Upper lobe of left lung (tissue), 6 donors: Measurements from ENCODE around the gene MARCHF3. TPM values are rescaled to one million over a fixed set of nuclear protein-coding genes. Genes with fewer than 3 reads are reported as not detected.

Experiments
- ATAC-seq, 2 donors: fragments of 200-7000 bp; cut with Tn5 transposase; one replicate each; pipeline ENCODE4 v1.9.1; 2022; ENCODE audit warnings: mild to moderate bottlenecking in 2 of 2, moderate library complexity in 2 of 2; ENCODE audit not compliant: low FRiP score in 2 of 2
- DNase-seq, 2 donors: peaks; one replicate each; pipeline ENCODE4 v3.0.0-alpha.2; 2019 to 2020
- H3K27ac ChIP-seq, 4 donors: fragments of 200-600 bp; sonication (generic); one replicate each; pipeline ENCODE4 v1.5.1; 2016 to 2019
- H3K27me3 ChIP-seq, 4 donors: fragments of 200-600 bp; sonication (generic); one replicate each; pipeline ENCODE4 v1.5.1; 2017 to 2019
- H3K36me3 ChIP-seq, 4 donors: fragments of 200-600 bp; sonication (generic); one replicate each; pipeline ENCODE4 v1.5.1; 2016 to 2019
- H3K4me1 ChIP-seq, 4 donors: fragments of 200-600 bp; sonication (generic); one replicate each; pipeline ENCODE4 v1.5.1; 2018 to 2019
- H3K4me3 ChIP-seq, 4 donors: fragments of 200-600 bp; sonication (generic); one replicate each; pipeline ENCODE4 v1.5.1; 2017 to 2019; ENCODE audit warnings: mild to moderate bottlenecking in 2 of 4, moderate library complexity in 1 of 4
- H3K9me3 ChIP-seq, 4 donors: fragments of 200-600 bp; sonication (generic); one replicate each; pipeline ENCODE4 v1.5.1; 2018 to 2019
- EP300 ChIP-seq, 4 donors: sonication (generic); formaldehyde crosslinking; IDR thresholded peaks; one replicate each; pipeline ENCODE4 v1.5.1; 2017; ENCODE audit warnings: antibody characterized with exemption in 4 of 4, control low read depth in 2 of 4
- POLR2A ChIP-seq, 4 donors: fragments of 450-650 bp; IDR thresholded peaks; one replicate each; pipeline ENCODE4 v1.5.1; 2016 to 2017; ENCODE audit warnings: antibody characterized with exemption in 4 of 4, mild to moderate bottlenecking in 2 of 4
- POLR2AphosphoS5 ChIP-seq, 2 donors: sonication (generic); formaldehyde crosslinking; IDR thresholded peaks; one replicate each; pipeline ENCODE4 v1.5.1; 2017; ENCODE audit warnings: antibody characterized with exemption in 2 of 2
- whole genome bisulfite sequencing, 2 donors: methylation state at CpG; one replicate each; pipeline ENCODE4 v1.1.5; 2017 to 2018; 5-methylcytosine and 5-hydroxymethylcytosine counted together
- total RNA-seq, 6 donors: library from RNA; depleted of rRNA in 4 of 6; stranded (reverse); fragments of >200 nt in 4 of 6; gene quantifications; one replicate each; pipeline versions ENCODE4 v1.1.0 to v1.2.1, GENCODE V29; 2016 to 2021
- TF ChIP-seq, protein P1 (sequence below), 6 experiments: fragments of 450-650 bp in 4 of 6; fragments of 200-600 bp in 2 of 6; sonication (generic) in 2 of 6; IDR thresholded peaks; one replicate each; pipeline ENCODE4 v1.5.1; 2016 to 2019; ENCODE audit warnings: antibody characterized with exemption in 6 of 6
- donor health status: DM: no; HTN: no; CAD: no; lungs with moderate emphysema.
- donor health status: DM: no; HTN: yes; CAD: no; lungs with severe emphysema.

The MARCHF3 gene
- total RNA-seq, 6 donors from 2014 or later, result 2.1 to 16.2 (median 6.7) TPM

GRCh38 chr5:126998895-126999570 is 31.3 kb downstream of the MARCHF3 start:
- Histone ChIP-seq H3K36me3 (no peaks in the 10 kb centered on the region), H3K27me3 (no peaks in the 10 kb centered on the region), H3K27ac (no peak overlapping the region), H3K9me3 (no peaks in the 10 kb centered on the region), H3K4me1 (peaks cover 0 to 6% (median 0%) of the 10 kb centered on the region in 4 donors), H3K4me3 (no peak overlapping the region)
- no peak for TF ChIP-seq POLR2AphosphoS5 (IDR thresholded peaks at IDR 0.05)
- TF ChIP-seq, protein P1, sequence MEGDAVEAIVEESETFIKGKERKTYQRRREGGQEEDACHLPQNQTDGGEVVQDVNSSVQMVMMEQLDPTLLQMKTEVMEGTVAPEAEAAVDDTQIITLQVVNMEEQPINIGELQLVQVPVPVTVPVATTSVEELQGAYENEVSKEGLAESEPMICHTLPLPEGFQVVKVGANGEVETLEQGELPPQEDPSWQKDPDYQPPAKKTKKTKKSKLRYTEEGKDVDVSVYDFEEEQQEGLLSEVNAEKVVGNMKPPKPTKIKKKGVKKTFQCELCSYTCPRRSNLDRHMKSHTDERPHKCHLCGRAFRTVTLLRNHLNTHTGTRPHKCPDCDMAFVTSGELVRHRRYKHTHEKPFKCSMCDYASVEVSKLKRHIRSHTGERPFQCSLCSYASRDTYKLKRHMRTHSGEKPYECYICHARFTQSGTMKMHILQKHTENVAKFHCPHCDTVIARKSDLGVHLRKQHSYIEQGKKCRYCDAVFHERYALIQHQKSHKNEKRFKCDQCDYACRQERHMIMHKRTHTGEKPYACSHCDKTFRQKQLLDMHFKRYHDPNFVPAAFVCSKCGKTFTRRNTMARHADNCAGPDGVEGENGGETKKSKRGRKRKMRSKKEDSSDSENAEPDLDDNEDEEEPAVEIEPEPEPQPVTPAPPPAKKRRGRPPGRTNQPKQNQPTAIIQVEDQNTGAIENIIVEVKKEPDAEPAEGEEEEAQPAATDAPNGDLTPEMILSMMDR (IDR thresholded peaks at IDR 0.05), result no peak
- TF ChIP-seq EP300 (IDR thresholded peaks at IDR 0.05), result no peak
- no peak for TF ChIP-seq POLR2A (IDR thresholded peaks at IDR 0.05)
- ATAC-seq, result no peak
- no peak for DNase-seq
- WGBS, 2 donors, result 92 to 95% methylated on average over 3 of the region's 3 CpGs

- H3K36me3 ChIP-seq, result no peaks in the 10 kb centered on the region
- no peak overlapping the region for H3K27ac ChIP-seq
- TF ChIP-seq POLR2A (IDR thresholded peaks at IDR 0.05) (no peak), POLR2AphosphoS5 (IDR thresholded peaks at IDR 0.05) (no peak), EP300 (IDR thresholded peaks at IDR 0.05) (no peak)
- TF ChIP-seq, protein P1 (IDR thresholded peaks at IDR 0.05), result no peak
- DNase-seq, result no peak
- no peak overlapping the region for H3K4me3 ChIP-seq
- no peak for ATAC-seq
- no peaks in the 10 kb centered on the region for H3K9me3 ChIP-seq
- H3K4me1 ChIP-seq, result peaks cover 0 to 6% (median 0%) of the 10 kb centered on the region in 4 donors
- no peaks in the 10 kb centered on the region for H3K27me3 ChIP-seq
- WGBS, 2 donors, result 58 to 64% methylated on average over 2 of the region's 2 CpGs
These were observed 32.1 kb downstream of the MARCHF3 start for GRCh38 chr5:126998201-126998631.

- Histone ChIP-seq H3K27ac (no peak overlapping the region), H3K27me3 (no peaks in the 10 kb centered on the region), H3K4me3 (no peak overlapping the region), H3K9me3 (no peaks in the 10 kb centered on the region), H3K4me1 (peaks cover 0 to 6% (median 0%) of the 10 kb centered on the region in 4 donors), H3K36me3 (no peaks in the 10 kb centered on the region)
- DNase-seq (no peak), ATAC-seq (no peak)
- 42 to 55% methylated on average over 1 of the region's 1 CpG for WGBS, 2 donors
- TF ChIP-seq, protein P1 (IDR thresholded peaks at IDR 0.05), result no peak
- TF ChIP-seq EP300 (IDR thresholded peaks at IDR 0.05), result no peak
- no peak for TF ChIP-seq POLR2AphosphoS5 (IDR thresholded peaks at IDR 0.05)
- no peak for TF ChIP-seq POLR2A (IDR thresholded peaks at IDR 0.05)
These were observed 34.7 kb downstream of the MARCHF3 start for GRCh38 chr5:126995689-126996088.

DNA sequence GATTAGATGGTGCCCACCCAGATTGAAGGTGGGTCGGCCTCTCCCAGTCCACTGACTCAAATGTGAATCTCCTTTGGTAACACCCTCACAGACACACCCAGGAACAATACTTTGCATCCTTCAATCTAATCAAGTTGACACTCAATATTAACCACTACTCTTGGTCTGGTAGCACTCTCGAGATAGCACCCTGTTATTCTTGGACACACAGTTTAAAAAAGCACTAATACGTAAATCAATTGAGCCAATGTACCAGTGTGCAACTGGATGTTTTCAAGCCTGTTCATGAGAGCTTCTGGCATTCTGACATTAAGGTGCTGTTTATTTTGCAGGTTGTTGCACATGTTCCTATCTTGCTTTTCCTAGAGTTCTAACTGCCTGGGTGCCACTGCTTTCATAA is 35.3 kb downstream of the MARCHF3 start:
- Histone ChIP-seq H3K27me3 (no peaks in the 10 kb centered on the region), H3K36me3 (no peaks in the 10 kb centered on the region), H3K4me3 (no peak overlapping the region), H3K9me3 (no peaks in the 10 kb centered on the region), H3K4me1 (peaks cover 0 to 6% (median 0%) of the 10 kb centered on the region in 4 donors), H3K27ac (no peak overlapping the region)
- no peak for DNase-seq
- WGBS, 2 donors, result 75 to 85% methylated on average over 3 of the region's 3 CpGs
- ATAC-seq, result no peak
- TF ChIP-seq, protein P1 (IDR thresholded peaks at IDR 0.05), result no peak
- TF ChIP-seq POLR2AphosphoS5 (IDR thresholded peaks at IDR 0.05) (no peak), POLR2A (IDR thresholded peaks at IDR 0.05) (no peak), EP300 (IDR thresholded peaks at IDR 0.05) (no peak)

DNA sequence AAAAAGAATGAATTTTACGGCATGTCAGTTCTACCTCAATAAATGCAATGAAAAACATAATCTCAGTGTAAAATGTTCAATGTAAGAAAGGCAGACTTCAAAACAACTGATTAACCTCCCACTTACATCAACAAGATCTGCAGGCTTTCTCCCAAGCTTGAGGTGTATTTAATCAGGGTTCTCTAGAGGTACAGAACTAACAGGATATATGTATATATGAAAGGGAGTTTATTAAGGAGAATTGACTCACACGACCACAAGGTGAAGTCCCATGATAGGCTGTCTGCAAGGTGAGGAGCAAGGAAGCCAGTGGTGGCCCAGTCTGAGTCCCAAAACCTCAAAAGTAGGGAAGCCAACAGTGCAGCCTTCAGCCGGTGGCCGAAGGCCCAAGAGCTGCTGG is 35.9 kb downstream of the MARCHF3 start:
- WGBS, 2 donors, result 85 to 91% methylated on average over 4 of the region's 4 CpGs
- Histone ChIP-seq H3K4me1 (peaks cover 0 to 6% (median 0%) of the 10 kb centered on the region in 4 donors), H3K36me3 (no peaks in the 10 kb centered on the region), H3K4me3 (no peak overlapping the region), H3K27me3 (no peaks in the 10 kb centered on the region), H3K27ac (no peak overlapping the region), H3K9me3 (no peaks in the 10 kb centered on the region)
- no peak for TF ChIP-seq POLR2A (IDR thresholded peaks at IDR 0.05)
- no peak for TF ChIP-seq POLR2AphosphoS5 (IDR thresholded peaks at IDR 0.05)
- no peak for TF ChIP-seq EP300 (IDR thresholded peaks at IDR 0.05)
- TF ChIP-seq, protein P1 (IDR thresholded peaks at IDR 0.05), result no peak
- DNase-seq (no peak), ATAC-seq (no peak)
